Uterus (tissue), 4 donors: ENCODE results near the gene ATP2C2. TPM values are rescaled to one million over a fixed set of nuclear protein-coding genes. Genes with fewer than 3 reads are reported as not detected.

Source experiments
- DNase-seq, 2 donors: peaks; one replicate each; pipeline ENCODE4 v3.0.0-alpha.2; 2019 to 2020
- H3K27ac ChIP-seq, 2 donors: fragments of 200-600 bp; sonication (generic); 1 replicate in 1 of 2; 2 replicates in 1 of 2; pipeline ENCODE4 v1.5.1; 2016 to 2018
- H3K27me3 ChIP-seq, 2 donors: fragments of 200-600 bp; sonication (generic); one replicate each; pipeline ENCODE4 v1.5.1; 2018 to 2019; ENCODE audit warnings: control low read depth in 1 of 2
- H3K36me3 ChIP-seq, 2 donors: fragments of 200-600 bp; sonication (generic); one replicate each; pipeline ENCODE4 v1.5.1; 2019; ENCODE audit warnings: control low read depth in 1 of 2
- H3K4me1 ChIP-seq, 2 donors: fragments of 200-600 bp; sonication (generic); one replicate each; pipeline ENCODE4 v1.5.1; 2018 to 2019; ENCODE audit warnings: control low read depth in 1 of 2
- H3K4me3 ChIP-seq, 2 donors: fragments of 200-600 bp; sonication (generic); 1 replicate in 1 of 2; 2 replicates in 1 of 2; pipeline ENCODE4 v1.5.1; 2018 to 2019; ENCODE audit warnings: mild to moderate bottlenecking in 1 of 2
- H3K9me3 ChIP-seq, 2 donors: fragments of 200-600 bp; sonication (generic); one replicate each; pipeline ENCODE4 v1.5.1; 2019; ENCODE audit warnings: control low read depth in 1 of 2
- CTCF ChIP-seq, 4 experiments: fragments of 200-600 bp in 2 of 4; fragments of 450-650 bp in 2 of 4; sonication (generic) in 2 of 4; IDR thresholded peaks; one replicate each; pipeline ENCODE4 v1.5.1; 2016 to 2019; ENCODE audit warnings: antibody characterized with exemption in 4 of 4, mild to moderate bottlenecking in 2 of 4, moderate library complexity in 1 of 4
- POLR2A ChIP-seq, 2 donors: fragments of 450-650 bp; IDR thresholded peaks; one replicate each; pipeline ENCODE4 v1.6.1; 2016; ENCODE audit warnings: antibody characterized with exemption in 2 of 2, mild to moderate bottlenecking in 1 of 2, moderate library complexity in 1 of 2
- intact Hi-C: fragments of 100-400 bp; cut with DNase I; formaldehyde crosslinking; loops from one replicate; pipeline ENCODE4 v1.15.1; 2023; ENCODE audit warnings: low total_unique reads
- total RNA-seq, 4 donors: library from RNA; depleted of rRNA in 3 of 4; stranded (reverse); fragments of >200 nt in 3 of 4; gene quantifications; one replicate each; pipeline versions ENCODE4 v1.1.0 to v1.2.4, GENCODE V29; 2014 to 2023
- donor health status: DM: yes; HTN: yes; CAD: no.

ATP2C2 gene
- total RNA-seq, 4 donors from 2014 or later, result 0.51 to 1.8 (median 0.84) TPM

- no peak overlapping the region for H3K27ac ChIP-seq
- no peak overlapping the region for H3K4me3 ChIP-seq
- no peaks in the 10 kb centered on the region for H3K4me1 ChIP-seq
- H3K27me3 ChIP-seq, result no peaks in the 10 kb centered on the region
- no peaks in the 10 kb centered on the region for H3K9me3 ChIP-seq
- intact Hi-C loops, result no loop called here
- TF ChIP-seq POLR2A (IDR thresholded peaks at IDR 0.05) (no peak), CTCF (IDR thresholded peaks at IDR 0.05) (no peak)
- no peaks in the 10 kb centered on the region for H3K36me3 ChIP-seq
- DNase-seq, result no peak
These were observed 38.3 kb upstream of the ATP2C2 start for GRCh38 chr16:84329843-84330684.

DNA sequence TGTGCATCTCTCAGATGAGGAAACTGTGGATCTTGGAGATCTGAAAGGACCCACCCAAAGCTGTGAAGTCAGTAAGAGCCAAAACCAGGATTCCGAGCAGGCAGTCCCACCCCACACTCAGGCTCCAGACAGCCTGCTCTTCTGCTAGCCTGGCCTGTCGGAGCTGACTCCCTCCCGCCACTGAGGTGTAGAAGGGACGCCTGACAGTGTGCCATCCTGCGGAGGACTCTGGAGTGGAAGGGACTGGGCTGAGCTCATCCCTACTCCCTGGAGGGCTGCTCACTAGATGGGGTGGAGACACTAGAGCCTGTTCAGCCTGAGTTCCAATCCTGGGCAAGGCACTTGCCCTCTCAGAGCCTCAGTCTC is 37.7 kb upstream of the ATP2C2 start:
- no peak overlapping the region for H3K4me3 ChIP-seq
- no peaks in the 10 kb centered on the region for H3K9me3 ChIP-seq
- no peak overlapping the region for H3K27ac ChIP-seq
- H3K36me3 ChIP-seq, result no peaks in the 10 kb centered on the region
- H3K27me3 ChIP-seq, result no peaks in the 10 kb centered on the region
- no peak for DNase-seq
- intact Hi-C loops, result no loop called here
- no peak for TF ChIP-seq CTCF (IDR thresholded peaks at IDR 0.05)
- TF ChIP-seq POLR2A (IDR thresholded peaks at IDR 0.05), result no peak
- no peaks in the 10 kb centered on the region for H3K4me1 ChIP-seq

GRCh38 chr16:84331998-84332780 is 36.1 kb upstream of the ATP2C2 start:
- H3K27ac ChIP-seq, result no peak overlapping the region
- no peak for TF ChIP-seq POLR2A (IDR thresholded peaks at IDR 0.05)
- TF ChIP-seq CTCF (IDR thresholded peaks at IDR 0.05), result no peak
- DNase-seq, result no peak
- no peaks in the 10 kb centered on the region for H3K9me3 ChIP-seq
- H3K4me3 ChIP-seq, result no peak overlapping the region
- H3K36me3 ChIP-seq, result no peaks in the 10 kb centered on the region
- no peaks in the 10 kb centered on the region for H3K27me3 ChIP-seq
- no peaks in the 10 kb centered on the region for H3K4me1 ChIP-seq
- intact Hi-C loops, result no loop called here

DNA sequence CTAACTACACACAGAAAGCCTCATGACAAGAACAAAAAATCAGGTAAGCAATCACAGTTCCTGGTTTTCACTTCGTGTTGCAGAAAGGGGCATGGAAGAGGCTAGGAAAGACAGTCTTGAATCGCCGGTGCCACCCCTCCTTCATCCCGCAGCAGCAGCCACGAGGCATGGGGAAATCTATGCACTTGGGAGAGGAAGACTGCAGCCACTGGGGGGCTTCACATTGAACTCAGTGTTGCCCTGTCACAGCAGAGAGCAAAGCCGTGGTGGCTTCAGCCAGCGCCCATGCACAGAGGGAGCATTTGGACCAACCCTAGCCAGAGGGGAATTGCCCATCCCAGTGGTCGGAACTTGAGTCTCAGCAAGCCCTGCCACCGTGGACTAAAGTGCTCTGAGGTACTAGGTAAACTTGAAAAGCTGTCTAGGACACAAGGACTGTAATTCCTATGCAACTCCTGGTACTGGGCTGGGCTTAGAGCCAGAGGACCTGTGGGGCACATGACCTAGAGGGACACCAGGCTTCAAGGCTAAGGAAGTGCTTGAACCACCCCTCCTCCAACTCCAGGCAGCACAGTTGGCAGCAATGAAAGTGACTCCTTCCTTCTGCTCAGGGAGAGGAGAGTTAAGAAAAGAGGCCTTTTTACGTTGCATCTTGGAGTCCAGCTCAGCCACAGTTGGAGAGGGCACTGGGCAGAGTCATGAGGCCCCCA is 35.2 kb upstream of the ATP2C2 start:
- TF ChIP-seq CTCF (IDR thresholded peaks at IDR 0.05) (no peak), POLR2A (IDR thresholded peaks at IDR 0.05) (no peak)
- DNase-seq, result no peak
- intact Hi-C loops, result no loop called here
- H3K27ac ChIP-seq, result no peak overlapping the region
- no peak overlapping the region for H3K4me3 ChIP-seq
- H3K27me3 ChIP-seq, result no peaks in the 10 kb centered on the region
- no peaks in the 10 kb centered on the region for H3K36me3 ChIP-seq
- no peaks in the 10 kb centered on the region for H3K4me1 ChIP-seq
- H3K9me3 ChIP-seq, result no peaks in the 10 kb centered on the region
